ENCODE results near the gene CAPSL.

DNA sequence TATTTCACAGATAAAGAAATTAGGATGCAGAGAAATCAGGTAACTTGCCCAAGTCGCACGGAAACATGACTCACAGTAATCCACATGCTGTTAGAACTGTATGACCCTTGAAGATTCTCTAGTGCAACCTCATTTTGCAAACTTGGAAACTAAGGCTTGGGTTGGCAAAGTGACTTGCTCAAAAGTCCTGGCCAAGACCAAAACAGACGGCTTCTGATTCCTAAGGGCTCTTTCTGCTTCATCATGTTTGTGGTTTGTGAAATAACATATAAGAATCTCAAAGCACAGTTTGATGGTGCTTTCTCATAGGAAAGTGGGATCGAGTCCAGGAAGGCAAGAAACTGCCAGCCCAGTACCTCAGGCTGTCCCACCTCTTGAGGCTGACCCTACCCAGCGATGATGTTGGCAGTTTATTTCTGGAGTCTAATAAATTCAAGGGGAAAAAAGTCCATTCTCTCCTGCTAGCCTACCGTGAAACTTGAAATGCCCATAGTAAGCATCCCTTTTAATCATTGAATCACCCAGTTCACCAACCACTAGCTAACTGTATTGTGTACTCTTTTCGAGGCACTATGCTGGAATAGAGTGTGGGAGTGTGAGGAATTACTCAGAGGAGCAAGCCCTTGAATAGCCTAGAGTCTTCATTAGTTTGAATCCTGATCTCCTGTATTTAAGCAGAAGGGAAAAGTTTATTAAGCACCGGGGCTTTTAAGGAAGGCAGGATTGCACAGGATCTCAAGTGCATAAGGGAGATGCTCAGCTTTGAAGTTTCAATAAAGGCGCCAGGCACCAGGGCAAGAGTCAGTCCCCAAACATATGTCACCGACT is 14.1 kb downstream of the CAPSL start:
- TF ChIP-seq EZH2phosphoT487 (IDR thresholded peaks at IDR 0.05; ENCODE audit: unreplicated experiment) (no peak), CREB1 (CRISPR knock-in tag; IDR thresholded peaks at IDR 0.05; ENCODE audit: low read depth) (no peak), POLR2AphosphoS5 (IDR thresholded peaks at IDR 0.05; ENCODE audit: low read depth) (no peak), NANOG (IDR thresholded peaks at IDR 0.05; ENCODE audit: borderline replicate concordance) (no peak), EZH2 (IDR thresholded peaks at IDR 0.05; ENCODE audit: low read depth, unreplicated experiment) (no peak), STAT1 (IDR thresholded peaks at IDR 0.05; ENCODE audit: unreplicated experiment) (no peak)
- TF ChIP-seq, protein P1, sequence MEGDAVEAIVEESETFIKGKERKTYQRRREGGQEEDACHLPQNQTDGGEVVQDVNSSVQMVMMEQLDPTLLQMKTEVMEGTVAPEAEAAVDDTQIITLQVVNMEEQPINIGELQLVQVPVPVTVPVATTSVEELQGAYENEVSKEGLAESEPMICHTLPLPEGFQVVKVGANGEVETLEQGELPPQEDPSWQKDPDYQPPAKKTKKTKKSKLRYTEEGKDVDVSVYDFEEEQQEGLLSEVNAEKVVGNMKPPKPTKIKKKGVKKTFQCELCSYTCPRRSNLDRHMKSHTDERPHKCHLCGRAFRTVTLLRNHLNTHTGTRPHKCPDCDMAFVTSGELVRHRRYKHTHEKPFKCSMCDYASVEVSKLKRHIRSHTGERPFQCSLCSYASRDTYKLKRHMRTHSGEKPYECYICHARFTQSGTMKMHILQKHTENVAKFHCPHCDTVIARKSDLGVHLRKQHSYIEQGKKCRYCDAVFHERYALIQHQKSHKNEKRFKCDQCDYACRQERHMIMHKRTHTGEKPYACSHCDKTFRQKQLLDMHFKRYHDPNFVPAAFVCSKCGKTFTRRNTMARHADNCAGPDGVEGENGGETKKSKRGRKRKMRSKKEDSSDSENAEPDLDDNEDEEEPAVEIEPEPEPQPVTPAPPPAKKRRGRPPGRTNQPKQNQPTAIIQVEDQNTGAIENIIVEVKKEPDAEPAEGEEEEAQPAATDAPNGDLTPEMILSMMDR (conservative IDR thresholded peaks at IDR 0.05; ENCODE audit: low read depth in 2 of 2) = no peak
- TF ChIP-seq, protein P2, sequence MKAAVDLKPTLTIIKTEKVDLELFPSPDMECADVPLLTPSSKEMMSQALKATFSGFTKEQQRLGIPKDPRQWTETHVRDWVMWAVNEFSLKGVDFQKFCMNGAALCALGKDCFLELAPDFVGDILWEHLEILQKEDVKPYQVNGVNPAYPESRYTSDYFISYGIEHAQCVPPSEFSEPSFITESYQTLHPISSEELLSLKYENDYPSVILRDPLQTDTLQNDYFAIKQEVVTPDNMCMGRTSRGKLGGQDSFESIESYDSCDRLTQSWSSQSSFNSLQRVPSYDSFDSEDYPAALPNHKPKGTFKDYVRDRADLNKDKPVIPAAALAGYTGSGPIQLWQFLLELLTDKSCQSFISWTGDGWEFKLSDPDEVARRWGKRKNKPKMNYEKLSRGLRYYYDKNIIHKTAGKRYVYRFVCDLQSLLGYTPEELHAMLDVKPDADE (IDR thresholded peaks at IDR 0.05) = no peak
- TF ChIP-seq, protein P3, sequence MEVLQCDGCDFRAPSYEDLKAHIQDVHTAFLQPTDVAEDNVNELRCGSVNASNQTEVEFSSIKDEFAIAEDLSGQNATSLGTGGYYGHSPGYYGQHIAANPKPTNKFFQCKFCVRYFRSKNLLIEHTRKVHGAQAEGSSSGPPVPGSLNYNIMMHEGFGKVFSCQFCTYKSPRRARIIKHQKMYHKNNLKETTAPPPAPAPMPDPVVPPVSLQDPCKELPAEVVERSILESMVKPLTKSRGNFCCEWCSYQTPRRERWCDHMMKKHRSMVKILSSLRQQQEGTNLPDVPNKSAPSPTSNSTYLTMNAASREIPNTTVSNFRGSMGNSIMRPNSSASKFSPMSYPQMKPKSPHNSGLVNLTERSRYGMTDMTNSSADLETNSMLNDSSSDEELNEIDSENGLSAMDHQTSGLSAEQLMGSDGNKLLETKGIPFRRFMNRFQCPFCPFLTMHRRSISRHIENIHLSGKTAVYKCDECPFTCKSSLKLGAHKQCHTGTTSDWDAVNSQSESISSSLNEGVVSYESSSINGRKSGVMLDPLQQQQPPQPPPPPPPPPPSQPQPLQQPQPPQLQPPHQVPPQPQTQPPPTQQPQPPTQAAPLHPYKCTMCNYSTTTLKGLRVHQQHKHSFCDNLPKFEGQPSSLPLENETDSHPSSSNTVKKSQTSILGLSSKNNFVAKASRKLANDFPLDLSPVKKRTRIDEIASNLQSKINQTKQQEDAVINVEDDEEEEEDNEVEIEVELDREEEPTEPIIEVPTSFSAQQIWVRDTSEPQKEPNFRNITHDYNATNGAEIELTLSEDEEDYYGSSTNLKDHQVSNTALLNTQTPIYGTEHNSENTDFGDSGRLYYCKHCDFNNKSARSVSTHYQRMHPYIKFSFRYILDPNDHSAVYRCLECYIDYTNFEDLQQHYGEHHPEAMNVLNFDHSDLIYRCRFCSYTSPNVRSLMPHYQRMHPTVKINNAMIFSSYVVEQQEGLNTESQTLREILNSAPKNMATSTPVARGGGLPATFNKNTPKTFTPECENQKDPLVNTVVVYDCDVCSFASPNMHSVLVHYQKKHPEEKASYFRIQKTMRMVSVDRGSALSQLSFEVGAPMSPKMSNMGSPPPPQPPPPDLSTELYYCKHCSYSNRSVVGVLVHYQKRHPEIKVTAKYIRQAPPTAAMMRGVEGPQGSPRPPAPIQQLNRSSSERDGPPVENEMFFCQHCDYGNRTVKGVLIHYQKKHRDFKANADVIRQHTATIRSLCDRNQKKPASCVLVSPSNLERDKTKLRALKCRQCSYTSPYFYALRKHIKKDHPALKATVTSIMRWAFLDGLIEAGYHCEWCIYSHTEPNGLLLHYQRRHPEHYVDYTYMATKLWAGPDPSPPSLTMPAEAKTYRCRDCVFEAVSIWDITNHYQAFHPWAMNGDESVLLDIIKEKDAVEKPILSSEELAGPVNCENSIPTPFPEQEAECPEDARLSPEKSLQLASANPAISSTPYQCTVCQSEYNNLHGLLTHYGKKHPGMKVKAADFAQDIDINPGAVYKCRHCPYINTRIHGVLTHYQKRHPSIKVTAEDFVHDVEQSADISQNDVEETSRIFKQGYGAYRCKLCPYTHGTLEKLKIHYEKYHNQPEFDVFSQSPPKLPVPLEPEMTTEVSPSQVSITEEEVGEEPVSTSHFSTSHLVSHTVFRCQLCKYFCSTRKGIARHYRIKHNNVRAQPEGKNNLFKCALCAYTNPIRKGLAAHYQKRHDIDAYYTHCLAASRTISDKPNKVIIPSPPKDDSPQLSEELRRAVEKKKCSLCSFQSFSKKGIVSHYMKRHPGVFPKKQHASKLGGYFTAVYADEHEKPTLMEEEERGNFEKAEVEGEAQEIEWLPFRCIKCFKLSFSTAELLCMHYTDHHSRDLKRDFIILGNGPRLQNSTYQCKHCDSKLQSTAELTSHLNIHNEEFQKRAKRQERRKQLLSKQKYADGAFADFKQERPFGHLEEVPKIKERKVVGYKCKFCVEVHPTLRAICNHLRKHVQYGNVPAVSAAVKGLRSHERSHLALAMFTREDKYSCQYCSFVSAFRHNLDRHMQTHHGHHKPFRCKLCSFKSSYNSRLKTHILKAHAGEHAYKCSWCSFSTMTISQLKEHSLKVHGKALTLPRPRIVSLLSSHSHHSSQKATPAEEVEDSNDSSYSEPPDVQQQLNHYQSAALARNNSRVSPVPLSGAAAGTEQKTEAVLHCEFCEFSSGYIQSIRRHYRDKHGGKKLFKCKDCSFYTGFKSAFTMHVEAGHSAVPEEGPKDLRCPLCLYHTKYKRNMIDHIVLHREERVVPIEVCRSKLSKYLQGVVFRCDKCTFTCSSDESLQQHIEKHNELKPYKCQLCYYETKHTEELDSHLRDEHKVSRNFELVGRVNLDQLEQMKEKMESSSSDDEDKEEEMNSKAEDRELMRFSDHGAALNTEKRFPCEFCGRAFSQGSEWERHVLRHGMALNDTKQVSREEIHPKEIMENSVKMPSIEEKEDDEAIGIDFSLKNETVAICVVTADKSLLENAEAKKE (CRISPR knock-in tag; IDR thresholded peaks at IDR 0.05) = no peak
